GM19468 (cell line): Measurements from ENCODE around the gene PLCH1.
A peak's percentile ranks its signal among the peaks of the same experiment; 100 is the strongest.

Source experiments
- ATAC-seq: cut with Tn5 transposase; IDR thresholded peaks from one replicate; pipeline ENCODE4 v1.9.1; 2021; ENCODE audit warnings: mild to moderate bottlenecking, moderate library complexity, moderate number of reproducible peaks; ENCODE audit not compliant: unreplicated experiment; ENCODE audit errors: extremely low read depth

PLCH1 gene

GRCh38 chr3:155364492-155364891, 380.4 kb downstream of the PLCH1 start:
- ATAC-seq, result no peak

- ATAC-seq, result no peak
Measured at GRCh38 chr3:155363690-155364070, 381.2 kb downstream of the PLCH1 start.

- no peak for ATAC-seq
Measured at GRCh38 chr3:155362808-155363689, 381.8 kb downstream of the PLCH1 start.

GRCh38 chr3:155360281-155360680, 384.6 kb downstream of the PLCH1 start:
- ATAC-seq, result no peak

GRCh38 chr3:155356594-155357370, 388.1 kb downstream of the PLCH1 start:
- no peak for ATAC-seq

- no peak for ATAC-seq
Measured at GRCh38 chr3:155354658-155355057, 390.2 kb downstream of the PLCH1 start.

GRCh38 chr3:155352900-155353490, 391.9 kb downstream of the PLCH1 start:
- no peak for ATAC-seq

GRCh38 chr3:155350571-155350970, 394.3 kb downstream of the PLCH1 start:
- no peak for ATAC-seq

GRCh38 chr3:155347901-155348300, 397.0 kb downstream of the PLCH1 start:
- no peak for ATAC-seq

GRCh38 chr3:155342344-155342743, 402.5 kb downstream of the PLCH1 start:
- no peak for ATAC-seq

- ATAC-seq, result no peak
Measured at GRCh38 chr3:155339052-155339451, 405.8 kb downstream of the PLCH1 start.

GRCh38 chr3:155335724-155336354, 409.0 kb downstream of the PLCH1 start:
- no peak for ATAC-seq

- ATAC-seq, result peak; percentile 53
Measured at GRCh38 chr3:155334914-155335723, 409.8 kb downstream of the PLCH1 start.

- ATAC-seq, result no peak
Measured at GRCh38 chr3:155334215-155334913, 410.5 kb downstream of the PLCH1 start.

GRCh38 chr3:155332716-155333115, 412.2 kb downstream of the PLCH1 start:
- no peak for ATAC-seq

- no peak for ATAC-seq
Measured at GRCh38 chr3:155331078-155331477, 413.8 kb downstream of the PLCH1 start.

GRCh38 chr3:155330370-155330769, 414.5 kb downstream of the PLCH1 start:
- ATAC-seq, result no peak

- ATAC-seq, result no peak
Measured at GRCh38 chr3:155329513-155330048, 415.3 kb downstream of the PLCH1 start.

GRCh38 chr3:155327871-155328270, 417.0 kb downstream of the PLCH1 start:
- ATAC-seq, result no peak
